Right atrium auricular region (tissue), 2 donors: ENCODE results near the gene PTHLH. TPM values are rescaled to one million over a fixed set of nuclear protein-coding genes. Genes with fewer than 3 reads are reported as not detected.

Source experiments
- DNase-seq: peaks from one replicate; pipeline ENCODE4 v3.0.0-alpha.2; 2019; ENCODE audit warnings: low spot score
- H3K27ac ChIP-seq, 2 donors: fragments of 200-600 bp; sonication (generic); 1 replicate in 1 of 2; 2 replicates in 1 of 2; pipeline ENCODE4 v1.5.1; 2016 to 2019
- H3K27me3 ChIP-seq, 2 donors: fragments of 200-600 bp; sonication (generic); one replicate each; pipeline versions ENCODE4 v1.5.1 to v1.6.0; 2017 to 2019
- H3K36me3 ChIP-seq: fragments of 200-600 bp; sonication (generic); one replicate; pipeline ENCODE4 v1.5.1; 2016
- H3K4me1 ChIP-seq, 2 donors: fragments of 200-600 bp; sonication (generic); one replicate each; pipeline versions ENCODE4 v1.5.1 to v1.6.0; 2017 to 2019
- H3K4me3 ChIP-seq, 2 donors: fragments of 200-600 bp; sonication (generic); 1 replicate in 1 of 2; 2 replicates in 1 of 2; pipeline ENCODE4 v1.5.1; 2017 to 2019; ENCODE audit warnings: mild to moderate bottlenecking in 1 of 2, moderate library complexity in 1 of 2
- H3K9me3 ChIP-seq, 2 donors: fragments of 200-600 bp; sonication (generic); one replicate each; pipeline ENCODE4 v1.5.1; 2019
- total RNA-seq, 2 donors: library from RNA; depleted of rRNA; stranded (reverse); fragments of >200 nt; gene quantifications; one replicate each; pipeline ENCODE4 v1.1.0, GENCODE V29; 2016
- TF ChIP-seq, protein P1 (sequence below), 2 donors: fragments of 200-600 bp; sonication (generic); IDR thresholded peaks; one replicate each; pipeline ENCODE4 v1.5.1; 2019; ENCODE audit warnings: antibody characterized with exemption in 2 of 2

PTHLH gene
- total RNA-seq = 10 to 100 TPM in 1 of 2 donors, under 1 TPM in 1; 0.63 to 67.6 TPM

DNA sequence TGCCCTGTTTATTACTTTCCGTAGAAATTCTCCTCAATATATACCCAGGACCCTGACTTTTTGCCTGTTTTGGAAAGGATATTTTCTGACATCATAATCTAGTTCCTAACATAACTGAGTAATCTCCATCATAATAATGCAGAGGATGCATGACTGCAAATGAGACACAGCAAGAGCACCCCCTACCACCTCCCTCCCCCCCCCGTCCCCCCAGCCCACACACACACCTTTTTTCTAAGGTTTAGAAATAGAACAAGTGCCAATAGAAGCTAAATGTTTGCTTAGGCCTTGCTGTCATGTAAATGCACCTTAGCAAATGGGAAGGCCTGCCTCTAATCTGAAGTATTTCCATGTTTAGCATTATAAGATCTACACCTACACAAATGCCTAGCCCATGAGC is at the start of gene PTHLH:
TSS of gene PTHLH (minus strand) at position 13 of the 400 bp plus-strand sequence. CDS start 3,239 bp downstream, outside the sequence.
- Histone ChIP-seq H3K9me3 (no peaks in the 10 kb centered on the region), H3K36me3 (no peaks in the 10 kb centered on the region), H3K4me3 (no peak within 1 kb of the TSS), H3K27ac (no peak within 1 kb of the TSS), H3K4me1 (peaks cover 0 to 35% of the 10 kb centered on the region in 2 donors), H3K27me3 (peaks cover 14 to 23% of the 10 kb centered on the region in 2 donors)
- TF ChIP-seq, protein P1, sequence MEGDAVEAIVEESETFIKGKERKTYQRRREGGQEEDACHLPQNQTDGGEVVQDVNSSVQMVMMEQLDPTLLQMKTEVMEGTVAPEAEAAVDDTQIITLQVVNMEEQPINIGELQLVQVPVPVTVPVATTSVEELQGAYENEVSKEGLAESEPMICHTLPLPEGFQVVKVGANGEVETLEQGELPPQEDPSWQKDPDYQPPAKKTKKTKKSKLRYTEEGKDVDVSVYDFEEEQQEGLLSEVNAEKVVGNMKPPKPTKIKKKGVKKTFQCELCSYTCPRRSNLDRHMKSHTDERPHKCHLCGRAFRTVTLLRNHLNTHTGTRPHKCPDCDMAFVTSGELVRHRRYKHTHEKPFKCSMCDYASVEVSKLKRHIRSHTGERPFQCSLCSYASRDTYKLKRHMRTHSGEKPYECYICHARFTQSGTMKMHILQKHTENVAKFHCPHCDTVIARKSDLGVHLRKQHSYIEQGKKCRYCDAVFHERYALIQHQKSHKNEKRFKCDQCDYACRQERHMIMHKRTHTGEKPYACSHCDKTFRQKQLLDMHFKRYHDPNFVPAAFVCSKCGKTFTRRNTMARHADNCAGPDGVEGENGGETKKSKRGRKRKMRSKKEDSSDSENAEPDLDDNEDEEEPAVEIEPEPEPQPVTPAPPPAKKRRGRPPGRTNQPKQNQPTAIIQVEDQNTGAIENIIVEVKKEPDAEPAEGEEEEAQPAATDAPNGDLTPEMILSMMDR (IDR thresholded peaks at IDR 0.05) = no peak
- DNase-seq = no peak

- Histone ChIP-seq H3K4me3 (no peak overlapping the region), H3K27ac (no peak overlapping the region), H3K36me3 (no peaks in the 10 kb centered on the region), H3K9me3 (no peaks in the 10 kb centered on the region), H3K4me1 (no peaks in the 10 kb centered on the region), H3K27me3 (no peaks in the 10 kb centered on the region)
- DNase-seq = no peak
- TF ChIP-seq, protein P1 (IDR thresholded peaks at IDR 0.05) = no peak
Measured at GRCh38 chr12:28021704-28022103, 49.2 kb upstream of the PTHLH start.

GRCh38 chr12:28017873-28018255 is 45.3 kb upstream of the PTHLH start:
- Histone ChIP-seq H3K9me3 (no peaks in the 10 kb centered on the region), H3K27ac (no peak overlapping the region), H3K36me3 (no peaks in the 10 kb centered on the region), H3K27me3 (no peaks in the 10 kb centered on the region), H3K4me1 (no peaks in the 10 kb centered on the region), H3K4me3 (no peak overlapping the region)
- DNase-seq = no peak
- TF ChIP-seq, protein P1 (IDR thresholded peaks at IDR 0.05) = no peak

GRCh38 chr12:28017126-28017872 is 44.8 kb upstream of the PTHLH start:
- H3K27ac ChIP-seq = no peak overlapping the region
- H3K27me3 ChIP-seq = no peaks in the 10 kb centered on the region
- no peak overlapping the region for H3K4me3 ChIP-seq
- no peak for DNase-seq
- H3K36me3 ChIP-seq = no peaks in the 10 kb centered on the region
- no peaks in the 10 kb centered on the region for H3K4me1 ChIP-seq
- no peaks in the 10 kb centered on the region for H3K9me3 ChIP-seq
- TF ChIP-seq, protein P1 (IDR thresholded peaks at IDR 0.05) = no peak

DNA sequence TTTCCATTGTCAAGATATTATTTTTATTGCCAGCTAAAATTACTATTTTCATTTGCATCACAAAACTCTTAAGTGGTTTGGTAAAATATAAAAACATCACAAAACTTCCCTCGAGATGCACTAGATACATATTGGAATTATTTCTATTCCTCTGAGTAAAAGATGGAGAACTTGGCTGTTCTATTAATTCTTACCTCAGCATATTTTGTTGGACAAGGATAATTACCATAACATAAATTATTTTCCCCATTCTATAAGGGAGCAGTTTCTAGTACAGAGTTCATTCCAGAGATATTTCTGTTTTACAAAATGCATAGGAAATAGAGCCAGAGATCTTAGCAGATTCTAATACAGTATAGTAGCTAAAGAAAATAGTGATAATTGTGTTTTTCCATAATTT is 42.6 kb upstream of the PTHLH start:
- H3K36me3 ChIP-seq = no peaks in the 10 kb centered on the region
- TF ChIP-seq, protein P1 (IDR thresholded peaks at IDR 0.05) = no peak

GRCh38 chr12:28014196-28014595 is 41.7 kb upstream of the PTHLH start:
- Histone ChIP-seq H3K4me3 (no peak overlapping the region), H3K36me3 (no peaks in the 10 kb centered on the region), H3K27ac (no peak overlapping the region), H3K4me1 (no peaks in the 10 kb centered on the region), H3K9me3 (no peaks in the 10 kb centered on the region), H3K27me3 (no peaks in the 10 kb centered on the region)
- TF ChIP-seq, protein P1 (IDR thresholded peaks at IDR 0.05) = no peak
- no peak for DNase-seq

More for the DNA sequence above, 42.6 kb upstream of the PTHLH start:
- Histone ChIP-seq H3K4me1 (no peaks in the 10 kb centered on the region), H3K9me3 (no peaks in the 10 kb centered on the region), H3K27me3 (no peaks in the 10 kb centered on the region), H3K27ac (no peak overlapping the region), H3K4me3 (no peak overlapping the region)
- no peak for DNase-seq
